ENCODE data around the gene IFT22. TPM values are rescaled to one million over a fixed set of nuclear protein-coding genes. Genes with fewer than 3 reads are reported as not detected.

The IFT22 gene
- 20.0 and 39.1 TPM in 2 replicates for total RNA-seq

GRCh38 chr7:101321491-101322401 is at the start of gene IFT22:
IFT22 (minus strand) TSS chr7:101321812; CDS start chr7:101321709, 103 bp downstream.

GRCh38 chr7:101362334-101363195 is 41.0 kb upstream of the IFT22 start, which contains the start of gene COL26A1:
COL26A1 (plus strand) TSS chr7:101362875; CDS start chr7:101363033, 158 bp downstream.

Other genes starting within 250 kb of the IFT22 start
- gene TRIM56, start 236.3 kb downstream of the IFT22 start, total RNA-seq, result 9.3 and 11.8 TPM in 2 replicates
- gene SERPINE1, start 194.7 kb downstream of the IFT22 start, total RNA-seq, result 375 and 1,123 TPM in 2 replicates
- 88.0 and 89.1 TPM in 2 replicates for gene AP1S1, start 167.3 kb downstream of the IFT22 start, total RNA-seq
- gene VGF, start 156.2 kb downstream of the IFT22 start, total RNA-seq, result 0.51 TPM in 1 of 2 replicates, not detected in the other
- not detected in 2 replicates for gene NAT16, start 141.5 kb downstream of the IFT22 start, total RNA-seq
- not detected in 2 replicates for gene MOGAT3, start 120.8 kb downstream of the IFT22 start, total RNA-seq
- gene PLOD3, start 104.2 kb downstream of the IFT22 start, total RNA-seq, result 68.8 and 98.8 TPM in 2 replicates
- gene ZNHIT1, start 103.6 kb downstream of the IFT22 start, total RNA-seq, result 104 and 146 TPM in 2 replicates
- gene CLDN15, start 84.0 kb downstream of the IFT22 start, total RNA-seq, result 4.2 and 5.3 TPM in 2 replicates
- 210 and 232 TPM in 2 replicates for gene FIS1, start 76.7 kb downstream of the IFT22 start, total RNA-seq
- gene COL26A1, start 41.1 kb upstream of the IFT22 start, total RNA-seq, result under 0.01 TPM in 1 of 2 replicates, not detected in the other

Measured in pericardium fibroblast (primary cell).